HepG2 (cell line): ENCODE measurements around the gene FAM83G. TPM values are rescaled to one million over a fixed set of nuclear protein-coding genes. Genes with fewer than 3 reads are reported as not detected.

ENCODE experiments used
- DR1 ChIP-seq: sonication (generic); formaldehyde crosslinking; IDR thresholded peaks from 2 replicates; pipeline ENCODE4 v1.8.0; 2021; ENCODE audit warnings: mild to moderate bottlenecking, missing genetic modification reagents, inconsistent platforms
- E2F2 ChIP-seq: sonication (generic); formaldehyde crosslinking; IDR thresholded peaks from 2 replicates; pipeline ENCODE4 v1.4.0; 2020; ENCODE audit warnings: missing genetic modification reagents, borderline replicate concordance
- EED ChIP-seq: sonication (generic); formaldehyde crosslinking; IDR thresholded peaks from 2 replicates; pipeline ENCODE4 v1.5.0; 2020; ENCODE audit warnings: mild to moderate bottlenecking, missing genetic modification reagents
- FOXJ3 ChIP-seq: sonication (generic); formaldehyde crosslinking; IDR thresholded peaks from 2 replicates; pipeline ENCODE4 v1.4.0; 2020; ENCODE audit warnings: missing genetic modification reagents, mild to moderate bottlenecking, borderline replicate concordance
- GPN1 ChIP-seq: sonication (generic); formaldehyde crosslinking; IDR thresholded peaks from 2 replicates; pipeline ENCODE4 v1.5.1; 2020; ENCODE audit warnings: missing genetic modification reagents, borderline replicate concordance
- HOXA3 ChIP-seq: sonication (generic); formaldehyde crosslinking; IDR thresholded peaks from 2 replicates; pipeline ENCODE4 v1.5.0; 2020; ENCODE audit warnings: missing genetic modification reagents
- KDM3A ChIP-seq: IDR thresholded peaks from 2 replicates; pipeline ENCODE4 v1.6.1; 2018; ENCODE audit warnings: low read depth, missing compliant biosample characterization
- MYC ChIP-seq: sonication (generic); formaldehyde crosslinking; IDR thresholded peaks from 2 replicates; pipeline ENCODE4 v1.9.0; 2021; ENCODE audit warnings: missing genetic modification reagents, borderline replicate concordance
- NFE2L1 ChIP-seq: sonication (generic); formaldehyde crosslinking; IDR thresholded peaks from 2 replicates; pipeline ENCODE4 v1.4.0; 2020; ENCODE audit warnings: missing genetic modification reagents, mild to moderate bottlenecking, borderline replicate concordance
- PRDM10 ChIP-seq: sonication (generic); formaldehyde crosslinking; IDR thresholded peaks from 2 replicates; pipeline ENCODE4 v1.4.0; 2020; ENCODE audit warnings: low read depth, missing genetic modification reagents
- RBAK ChIP-seq: sonication (generic); formaldehyde crosslinking; IDR thresholded peaks from 2 replicates; pipeline ENCODE4 v1.5.1; 2020; ENCODE audit warnings: mild to moderate bottlenecking, missing genetic modification reagents
- TFDP2 ChIP-seq: sonication (generic); formaldehyde crosslinking; IDR thresholded peaks from 2 replicates; pipeline ENCODE4 v1.4.0; 2020; ENCODE audit warnings: missing genetic modification reagents
- YY1 ChIP-seq: IDR thresholded peaks from 2 replicates; pipeline ENCODE4 v1.6.1; 2011; ENCODE audit warnings: low read length, low read depth, moderate library complexity, mild to moderate bottlenecking; ENCODE audit not compliant: insufficient read depth, insufficient replicate concordance
- ZBTB33 ChIP-seq: sonication (generic); formaldehyde crosslinking; IDR thresholded peaks from 2 replicates; pipeline ENCODE4 v1.4.0; 2020; ENCODE audit warnings: missing genetic modification reagents
- ZNF460 ChIP-seq: sonication (generic); formaldehyde crosslinking; IDR thresholded peaks from 2 replicates; pipeline ENCODE4 v1.5.1; 2020; ENCODE audit warnings: missing genetic modification reagents, mild to moderate bottlenecking, borderline replicate concordance
- ZNF512B ChIP-seq: sonication (generic); formaldehyde crosslinking; IDR thresholded peaks from 2 replicates; pipeline ENCODE4 v1.5.1; 2020; ENCODE audit warnings: missing genetic modification reagents, mild to moderate bottlenecking, borderline replicate concordance
- polyA plus RNA-seq, 8 experiments: library from polyadenylated mRNA; depleted of rRNA in 3 of 8; stranded (reverse) in 7 of 8; unstranded in 1 of 8; fragments of >200 nt; fragmentation: Illumina TruSeq in 4 of 8; extraction: Trizol in 4 of 8; gene quantifications; 2 replicates each; pipeline versions ENCODE4 v1.2.1 to v1.2.3, GENCODE V29; 2011 to 2016; ENCODE audit warnings: low read depth in 4 of 8, missing spikeins in 1 of 8, mixed read lengths in 1 of 8; ENCODE audit not compliant: insufficient read depth in 1 of 8
- total RNA-seq, 5 experiments: library from RNA; depleted of rRNA; stranded (reverse); fragments of >200 nt; fragmentation: Illumina TruSeq; extraction: Trizol; gene quantifications; 2 replicates each; pipeline ENCODE4 v1.2.3, GENCODE V29; 2016; ENCODE audit warnings: low read depth in 1 of 5

The FAM83G gene
- total and polyA plus RNA-seq, 2 of the 13 experiments (the other 11 are each of a cell fraction or from before 2014, with no cell fraction given), result 13.7 to 18.6 TPM

- no peak for TF ChIP-seq ZBTB33 (CRISPR knock-in tag)
- TF ChIP-seq FOXJ3 (CRISPR knock-in tag), result no peak
- TF ChIP-seq E2F2 (CRISPR knock-in tag), result no peak
- TF ChIP-seq PRDM10, result 0 out of 2 replicates have a peak, but pooled peaks have one; percentile 16
- no peak for TF ChIP-seq DR1
- TF ChIP-seq ZNF512B (CRISPR knock-in tag), result no peak
- TF ChIP-seq HOXA3, result no peak
- TF ChIP-seq NFE2L1, result no peak
- TF ChIP-seq KDM3A (CRISPR knock-in tag), result no peak
- no peak for TF ChIP-seq ZNF460 (CRISPR knock-in tag)
- no peak for TF ChIP-seq EED
- 0 out of 2 replicates have a peak, but pooled peaks have one; percentile 9 for TF ChIP-seq MYC (CRISPR knock-in tag)
- no peak for TF ChIP-seq YY1
- no peak for TF ChIP-seq TFDP2 (CRISPR knock-in tag)
- TF ChIP-seq RBAK (CRISPR knock-in tag), result no peak
- no peak for TF ChIP-seq GPN1 (CRISPR knock-in tag)
Observed at GRCh38 chr17:19012171-19013080, 7.9 kb upstream of the FAM83G start (continued).
